ENCODE data around the gene KCNJ4.

DNA sequence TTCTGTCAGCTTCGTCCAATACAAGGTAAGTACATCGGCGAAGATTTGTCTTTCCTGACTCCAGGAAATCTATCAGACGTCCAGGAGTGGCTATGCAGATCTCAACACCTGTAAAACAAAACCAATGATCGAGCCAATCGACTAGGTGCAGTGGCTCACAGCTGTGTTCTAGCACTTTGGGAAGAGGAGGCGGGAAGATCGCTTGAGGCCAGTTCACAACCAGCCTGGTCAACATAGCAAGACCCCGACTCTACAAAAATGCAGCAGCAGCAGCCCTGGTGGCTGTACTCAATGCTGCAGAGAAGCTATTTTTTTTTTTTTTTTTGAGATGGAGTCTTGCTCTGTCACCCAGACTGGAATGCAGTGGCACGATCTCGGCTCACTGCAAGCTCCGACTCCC is 39.9 kb upstream of the KCNJ4 start:
- TF ChIP-seq RFX5 (IDR thresholded peaks at IDR 0.05; ENCODE audit: low read depth, low read length) (no peak), KDM1A (IDR thresholded peaks at IDR 0.05; ENCODE audit: borderline replicate concordance) (no peak), SP1 (IDR thresholded peaks at IDR 0.05; ENCODE audit: low read depth, low read length) (no peak), NR2F1 (conservative IDR thresholded peaks at IDR 0.05) (no peak), MYC (IDR thresholded peaks at IDR 0.05; ENCODE audit: insufficient read depth, insufficient read length, insufficient replicate concordance, low read length, severe bottlenecking) (no peak)
